Measurements from ENCODE around the gene TAF1C.

The TAF1C gene

GRCh38 chr16:84199097-84199496, 12.2 kb upstream of the TAF1C start:
- Histone ChIP-seq H3K9me3 (ENCODE audit: low read length) (no peaks in the 10 kb centered on the region), H3K27ac (ENCODE audit: low read depth, low read length, poor library complexity, severe bottlenecking) (no peak overlapping the region)

DNA sequence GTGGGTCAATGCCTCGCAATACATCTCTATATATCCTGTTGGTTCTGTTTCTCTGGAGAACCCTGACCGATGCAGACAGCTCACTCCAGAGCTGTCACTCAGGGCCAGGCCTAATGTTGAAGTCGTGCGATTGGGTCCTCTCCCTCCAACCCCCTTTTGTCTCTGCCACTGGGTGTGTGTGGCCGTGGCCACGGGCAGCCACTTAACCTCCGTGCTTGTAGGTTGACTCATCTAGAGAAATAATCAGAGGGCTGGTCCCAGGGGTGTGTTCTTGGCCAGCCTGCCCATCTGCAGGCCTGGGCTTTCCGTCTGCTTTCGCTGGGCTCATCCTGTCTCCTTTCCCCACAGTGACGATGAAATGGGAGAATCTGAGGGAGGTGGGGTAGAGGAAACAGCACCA, 11.5 kb upstream of the TAF1C start:
- no peak overlapping the region for H3K9ac ChIP-seq (ENCODE audit: low read length)
- peaks cover 15% of the 10 kb centered on the region for H3K4me1 ChIP-seq (ENCODE audit: insufficient read depth, low read length, severe bottlenecking)
- H3K36me3 ChIP-seq (ENCODE audit: insufficient read depth, low read length), result no peaks in the 10 kb centered on the region; the same call in 1 of the 2 replicates
- H3K4me2 ChIP-seq (ENCODE audit: low read length), result no peak overlapping the region
- TF ChIP-seq CTCF (IDR thresholded peaks at IDR 0.05; ENCODE audit: low read length), result no peak
- no peak for TF ChIP-seq EZH2 (IDR thresholded peaks at IDR 0.05; ENCODE audit: borderline replicate concordance, low read length)
- no peaks in the 10 kb centered on the region for H3F3A ChIP-seq (ENCODE audit: insufficient read depth, low read length)
- no peak overlapping the region for H3K27ac ChIP-seq (ENCODE audit: low read depth, low read length, poor library complexity, severe bottlenecking)
- H3K9me3 ChIP-seq (ENCODE audit: low read length), result no peaks in the 10 kb centered on the region
- H3K79me2 ChIP-seq (ENCODE audit: insufficient read depth, low read length), result no peaks in the 10 kb centered on the region
- no peak overlapping the region for H3K4me3 ChIP-seq (ENCODE audit: low read depth, low read length, poor library complexity, severe bottlenecking)
- no peaks in the 10 kb centered on the region for H3K9me2 ChIP-seq (ENCODE audit: low read depth, low read length)
- 0 out of 2 replicates have a peak, but pooled peaks cover 4% of the 10 kb centered on the region for H3K27me3 ChIP-seq (ENCODE audit: insufficient read depth, low read length)
- H2AFZ ChIP-seq (ENCODE audit: low read length), result no peak overlapping the region
- no peaks in the 10 kb centered on the region for H4K20me1 ChIP-seq (ENCODE audit: insufficient read depth, low read length)

More at GRCh38 chr16:84199097-84199496, 12.2 kb upstream of the TAF1C start:
- H3K9me2 ChIP-seq (ENCODE audit: low read depth, low read length), result no peaks in the 10 kb centered on the region
- H3K27me3 ChIP-seq (ENCODE audit: insufficient read depth, low read length), result 0 out of 2 replicates have a peak, but pooled peaks cover 4% of the 10 kb centered on the region
- no peak for TF ChIP-seq CTCF (IDR thresholded peaks at IDR 0.05; ENCODE audit: low read length)
- no peak for TF ChIP-seq EZH2 (IDR thresholded peaks at IDR 0.05; ENCODE audit: borderline replicate concordance, low read length)
- no peaks in the 10 kb centered on the region; the same call in 1 of the 2 replicates for H3K36me3 ChIP-seq (ENCODE audit: insufficient read depth, low read length)
- no peak overlapping the region for H2AFZ ChIP-seq (ENCODE audit: low read length)
- no peaks in the 10 kb centered on the region for H4K20me1 ChIP-seq (ENCODE audit: insufficient read depth, low read length)
- H3K4me2 ChIP-seq (ENCODE audit: low read length), result no peak overlapping the region
- H3K4me1 ChIP-seq (ENCODE audit: insufficient read depth, low read length, severe bottlenecking), result peaks cover 8% of the 10 kb centered on the region
- no peaks in the 10 kb centered on the region for H3K79me2 ChIP-seq (ENCODE audit: insufficient read depth, low read length)
- H3F3A ChIP-seq (ENCODE audit: insufficient read depth, low read length), result no peaks in the 10 kb centered on the region
- no peak overlapping the region for H3K9ac ChIP-seq (ENCODE audit: low read length)
- no peak overlapping the region for H3K4me3 ChIP-seq (ENCODE audit: low read depth, low read length, poor library complexity, severe bottlenecking)

DNA sequence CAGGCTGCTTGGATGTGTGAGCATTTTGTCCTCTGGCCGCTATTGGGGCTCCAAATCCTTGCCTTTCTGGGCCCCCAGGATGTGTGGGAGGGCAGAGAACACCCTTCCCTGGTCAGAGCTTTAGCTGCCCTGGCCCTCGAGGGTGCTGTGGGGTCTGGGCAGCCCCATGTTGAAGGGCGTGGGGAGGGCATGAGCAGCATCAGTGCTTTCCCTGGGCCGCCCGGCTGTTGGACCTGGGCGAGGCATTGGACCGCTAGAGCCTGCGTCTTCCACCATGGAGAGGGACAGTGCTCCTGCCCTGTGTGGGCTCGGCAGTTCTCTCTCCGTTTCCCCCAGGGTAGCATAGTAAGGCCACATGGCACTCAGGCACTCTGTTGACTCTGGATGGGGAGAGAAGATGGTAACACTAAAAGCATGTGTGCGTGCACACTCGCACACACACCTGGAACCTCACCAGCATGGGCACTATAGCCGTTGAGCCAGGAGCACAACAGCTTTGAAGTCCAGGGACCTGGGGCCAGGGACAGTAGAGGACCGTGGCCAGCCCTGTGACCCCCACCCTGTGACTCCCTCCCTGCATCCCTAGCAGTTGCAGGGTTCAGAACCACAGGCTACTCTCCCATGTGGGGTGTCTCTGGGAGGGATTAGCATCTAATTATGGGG, 10.7 kb upstream of the TAF1C start:
- H3K27ac ChIP-seq (ENCODE audit: low read depth, low read length, poor library complexity, severe bottlenecking), result no peak overlapping the region
- no peaks in the 10 kb centered on the region for H3F3A ChIP-seq (ENCODE audit: insufficient read depth, low read length)
- H3K4me1 ChIP-seq (ENCODE audit: insufficient read depth, low read length, severe bottlenecking), result peaks cover 19% of the 10 kb centered on the region
- H2AFZ ChIP-seq (ENCODE audit: low read length), result no peak overlapping the region
- H3K79me2 ChIP-seq (ENCODE audit: insufficient read depth, low read length), result no peaks in the 10 kb centered on the region
- no peaks in the 10 kb centered on the region for H3K36me3 ChIP-seq (ENCODE audit: insufficient read depth, low read length)
- H3K27me3 ChIP-seq (ENCODE audit: insufficient read depth, low read length), result 0 out of 2 replicates have a peak, but pooled peaks cover 4% of the 10 kb centered on the region
- TF ChIP-seq CTCF (IDR thresholded peaks at IDR 0.05; ENCODE audit: low read length), result no peak
- no peak for TF ChIP-seq EZH2 (IDR thresholded peaks at IDR 0.05; ENCODE audit: borderline replicate concordance, low read length)
- H3K4me2 ChIP-seq (ENCODE audit: low read length), result no peak overlapping the region
- H3K9ac ChIP-seq (ENCODE audit: low read length), result no peak overlapping the region
- no peaks in the 10 kb centered on the region for H3K9me2 ChIP-seq (ENCODE audit: low read depth, low read length)
- H3K9me3 ChIP-seq (ENCODE audit: low read length), result no peaks in the 10 kb centered on the region
- no peaks in the 10 kb centered on the region for H4K20me1 ChIP-seq (ENCODE audit: insufficient read depth, low read length)
- H3K4me3 ChIP-seq (ENCODE audit: low read depth, low read length, poor library complexity, severe bottlenecking), result no peak overlapping the region

All from OCI-LY1 (cell line).